ENCODE results near the gene CCDC80.

CCDC80 gene

DNA sequence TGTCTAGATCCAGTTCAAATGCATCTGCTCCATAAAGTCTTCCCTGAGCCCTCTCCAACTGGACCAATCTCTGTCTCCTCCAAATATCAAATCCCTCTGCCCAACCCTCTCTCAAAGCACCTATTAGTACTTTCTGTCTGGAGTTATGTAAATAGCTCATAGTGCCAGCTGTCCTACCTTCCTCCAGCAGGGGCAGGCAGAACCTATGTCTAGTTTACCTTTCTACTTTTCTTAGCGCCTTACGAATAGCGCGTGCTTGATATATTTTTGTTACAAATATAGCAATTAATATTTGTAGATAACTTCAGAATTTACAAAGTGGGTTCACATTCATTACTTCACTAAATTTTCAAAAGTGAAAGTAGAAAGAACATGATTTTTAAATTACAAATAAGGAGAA is 14.0 kb upstream of the CCDC80 start:
- no peak for DNase-seq

DNA sequence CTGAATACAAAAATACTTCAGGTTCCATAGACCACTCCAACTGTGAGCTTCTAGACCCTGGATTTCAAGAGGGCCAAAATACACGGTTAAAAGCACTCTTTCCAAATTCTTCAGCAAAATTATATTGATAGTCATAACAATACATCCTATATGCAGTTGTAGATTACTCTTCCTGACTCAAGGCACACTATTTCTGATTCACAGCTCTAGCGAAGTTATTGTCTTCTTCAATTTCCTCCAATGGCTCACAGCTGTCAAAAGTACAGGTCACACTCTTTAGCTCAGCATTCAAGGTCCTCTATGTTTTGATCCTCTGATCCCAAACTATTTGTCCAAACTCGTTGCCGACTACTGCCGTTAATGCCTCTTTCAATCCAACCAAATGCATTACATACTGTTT is 13.5 kb upstream of the CCDC80 start:
- DNase-seq: no peak

DNA sequence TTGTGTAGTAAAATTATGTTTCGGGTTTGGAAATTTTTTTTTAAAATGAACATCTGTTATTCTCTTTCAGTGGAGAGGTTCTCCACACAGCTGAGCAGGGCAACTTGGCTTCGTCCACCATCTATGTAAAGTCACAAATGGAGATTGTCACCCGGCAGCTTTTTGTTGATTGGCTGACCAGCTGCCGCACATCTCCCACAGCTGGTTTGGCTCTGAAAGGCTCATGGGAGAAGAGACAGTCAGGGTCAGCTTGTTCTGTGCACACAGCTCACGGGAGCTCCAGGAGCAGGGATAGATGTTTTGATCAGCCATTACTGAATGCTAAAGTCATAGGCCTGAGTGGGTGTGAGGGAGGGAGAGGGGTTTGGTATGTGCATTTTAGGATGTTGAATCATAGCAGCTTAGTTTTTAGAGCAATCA is 12.9 kb upstream of the CCDC80 start:
- no peak for DNase-seq

DNA sequence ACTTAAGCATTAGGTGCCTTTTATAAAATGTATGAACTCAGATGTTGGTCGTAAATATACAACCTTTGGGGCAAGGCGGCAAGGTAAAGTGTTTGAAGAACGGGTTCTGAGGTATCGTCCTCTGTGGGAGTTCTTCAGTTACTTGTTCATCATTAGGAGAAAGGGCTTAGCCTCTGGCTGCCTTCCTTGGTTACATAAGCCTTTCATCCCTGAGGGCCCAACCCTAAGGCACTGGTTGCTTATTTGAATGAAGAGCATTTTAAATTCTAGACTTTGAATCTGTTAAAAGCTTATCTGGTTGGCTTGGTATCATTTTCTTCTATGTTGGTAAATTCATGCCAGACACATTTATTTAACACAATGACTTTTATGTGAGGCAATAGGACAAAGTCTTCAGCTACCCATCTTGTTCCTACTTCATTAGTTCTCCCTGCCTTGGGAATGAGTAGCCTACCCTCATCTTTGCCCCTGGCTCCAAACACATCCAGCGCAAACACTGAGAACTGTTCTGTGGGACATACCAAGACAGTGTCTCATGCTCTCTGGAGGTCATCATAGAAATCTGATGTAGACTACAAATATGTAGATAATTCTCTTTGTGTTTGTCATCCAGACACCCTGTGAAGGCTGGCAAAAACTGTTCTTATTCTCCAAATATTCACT is 12.4 kb upstream of the CCDC80 start:
- no peak for DNase-seq

DNA sequence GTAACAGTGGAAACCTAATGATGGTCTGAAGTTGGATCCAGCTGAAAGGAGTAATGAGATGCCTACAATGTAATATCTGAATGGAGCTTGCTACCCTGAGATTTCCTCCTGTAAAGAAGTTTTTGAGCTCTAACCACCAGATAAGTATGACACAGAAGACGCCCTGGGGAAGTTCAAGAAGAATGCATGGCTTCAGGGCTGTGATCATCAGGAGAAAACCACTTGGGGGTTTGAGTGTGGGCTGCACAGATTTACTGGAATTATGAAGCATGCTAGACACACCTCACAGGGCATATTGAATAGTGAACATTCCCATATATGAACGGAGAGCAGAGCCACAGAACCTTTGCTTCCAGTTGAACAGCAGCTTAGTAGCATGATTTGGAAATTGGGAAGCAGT is 10.6 kb upstream of the CCDC80 start:
- no peak for DNase-seq

DNA sequence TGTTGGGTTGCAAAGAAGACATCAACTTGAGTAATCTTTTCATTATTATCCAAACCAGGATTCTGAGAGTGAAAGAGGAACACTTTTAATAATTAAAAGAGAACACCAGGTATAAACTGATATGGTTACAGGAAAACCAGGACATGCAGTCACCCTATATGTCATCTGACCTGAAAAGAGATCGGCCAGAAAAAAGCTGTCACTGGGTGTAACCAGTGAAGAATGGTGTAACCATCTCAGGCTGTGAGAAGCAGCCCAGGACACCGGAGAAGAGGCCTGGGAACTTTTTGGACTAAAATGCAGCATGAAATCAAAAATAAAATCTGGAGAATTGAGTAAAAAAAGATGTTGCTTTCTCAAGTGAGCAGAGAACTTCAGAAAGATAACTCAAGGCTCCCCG is 10.1 kb upstream of the CCDC80 start:
- no peak for DNase-seq

DNA sequence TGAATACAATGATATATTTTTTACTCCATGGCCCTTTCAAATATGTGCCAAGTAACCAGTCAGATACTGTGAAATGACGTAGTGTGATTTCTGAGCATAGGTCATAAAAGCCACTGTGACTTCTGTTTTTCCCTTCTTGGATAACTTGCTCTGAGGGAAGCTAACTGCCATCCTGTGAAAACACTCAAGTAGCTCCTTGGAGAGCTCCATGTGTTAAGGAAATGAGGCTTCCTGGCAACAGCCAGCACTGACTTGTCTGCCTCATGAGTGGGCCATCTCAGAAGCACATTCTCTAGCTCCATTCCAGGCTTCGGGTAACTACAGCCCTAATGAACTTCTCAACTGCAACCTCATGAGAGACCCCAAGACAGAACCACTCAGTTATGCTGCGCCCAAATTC is 9.5 kb upstream of the CCDC80 start:
- no peak for DNase-seq

DNA sequence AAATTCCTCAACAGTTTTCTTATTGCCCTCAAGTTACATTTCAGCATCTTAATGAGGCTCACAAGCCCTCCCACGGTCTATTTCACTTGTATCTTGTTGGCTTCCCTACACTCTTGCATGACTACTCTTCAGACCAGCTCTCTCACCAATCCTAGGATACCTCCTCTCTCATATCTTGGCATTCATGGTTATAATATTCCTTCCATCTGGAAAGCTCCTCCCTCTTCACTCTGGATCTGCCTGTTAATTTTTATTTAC is 8.5 kb upstream of the CCDC80 start:
- DNase-seq: no peak

DNA sequence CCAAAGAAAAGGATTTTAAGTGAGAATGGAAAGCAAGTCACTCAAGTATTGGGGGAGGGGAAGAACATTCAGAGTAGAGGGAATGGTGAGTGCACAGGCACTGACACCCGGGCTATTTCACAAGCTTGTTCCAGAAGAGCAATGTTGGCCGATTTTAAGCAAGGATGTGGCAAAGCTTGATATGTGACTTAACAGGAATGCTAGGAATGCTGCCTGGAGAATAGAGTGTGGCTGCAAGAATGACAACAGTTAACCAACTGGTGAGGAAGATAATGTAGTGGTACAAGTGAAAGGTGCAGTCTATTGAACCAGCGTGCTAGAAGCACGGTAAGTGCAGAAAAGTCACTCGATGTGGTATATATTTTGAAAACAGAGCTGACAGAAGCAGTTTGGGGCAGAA is 6.2 kb upstream of the CCDC80 start:
- no peak for DNase-seq

DNA sequence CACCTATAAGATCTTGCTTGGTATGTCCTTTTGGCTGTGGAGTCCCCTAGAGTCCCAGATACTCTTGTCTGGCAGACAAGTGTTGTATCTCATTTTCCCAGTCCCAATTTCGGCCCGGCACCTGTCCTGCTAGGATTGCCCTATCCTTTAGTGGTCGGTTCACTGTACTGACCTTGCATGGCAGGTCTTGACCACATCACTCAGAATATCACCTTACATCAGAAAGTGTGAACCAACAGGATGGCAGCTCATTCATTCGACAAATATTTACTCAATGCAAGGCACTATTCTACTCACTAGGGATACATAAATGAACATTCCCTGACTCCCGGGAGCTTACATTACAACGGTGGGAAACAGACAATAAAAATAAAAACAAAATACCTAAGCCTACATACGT is 5.7 kb upstream of the CCDC80 start:
- DNase-seq: no peak

DNA sequence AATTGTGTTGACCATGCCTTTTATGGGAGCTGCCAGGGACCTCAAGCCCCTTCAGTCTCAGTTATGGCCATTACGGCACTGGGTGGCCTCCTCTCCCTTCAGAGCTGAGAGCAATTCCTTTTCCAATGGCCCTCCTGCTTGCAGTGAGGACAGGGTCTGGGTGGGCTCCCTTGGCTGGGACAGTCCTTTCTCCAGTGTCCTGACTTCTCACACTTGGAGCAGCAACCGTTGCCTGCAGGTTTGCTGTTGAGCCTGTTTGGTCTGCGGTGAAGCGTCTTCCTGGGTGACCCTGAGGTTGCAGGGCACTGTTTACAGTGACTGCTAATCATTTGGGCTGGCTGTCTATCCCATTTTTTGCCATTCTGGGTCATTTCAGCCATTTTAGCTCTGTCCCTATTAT is 3.5 kb upstream of the CCDC80 start:
- no peak for DNase-seq

DNA sequence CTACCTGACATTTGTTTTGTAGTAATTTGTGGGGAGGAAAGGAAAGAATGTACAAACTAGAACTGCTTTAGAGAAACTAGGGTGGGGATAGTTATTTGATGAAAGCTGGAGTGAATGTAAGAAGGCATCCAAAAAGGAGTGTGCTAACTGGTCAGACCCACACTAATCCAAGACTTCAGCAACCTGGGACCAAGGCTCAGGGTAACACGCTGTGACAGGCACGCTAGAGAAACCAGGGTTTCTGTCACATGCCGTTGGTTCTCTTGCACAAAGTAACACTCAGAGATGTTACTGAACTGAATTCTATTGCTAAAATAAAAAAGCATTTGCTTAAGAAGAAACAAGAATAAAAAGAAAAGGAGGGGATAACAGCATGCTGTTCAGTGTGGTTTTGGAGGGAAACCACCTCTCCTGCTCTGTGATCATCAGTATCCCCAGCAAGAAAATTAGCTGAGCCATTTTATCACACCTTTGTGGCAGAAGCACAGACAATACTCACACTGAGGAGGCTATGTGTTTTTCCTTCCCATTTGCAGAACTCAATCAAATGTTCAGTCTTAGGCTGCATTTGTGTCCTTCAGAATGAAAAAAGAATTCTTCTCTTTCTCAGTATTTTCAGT is 2.8 kb upstream of the CCDC80 start:
- DNase-seq: no peak

DNA sequence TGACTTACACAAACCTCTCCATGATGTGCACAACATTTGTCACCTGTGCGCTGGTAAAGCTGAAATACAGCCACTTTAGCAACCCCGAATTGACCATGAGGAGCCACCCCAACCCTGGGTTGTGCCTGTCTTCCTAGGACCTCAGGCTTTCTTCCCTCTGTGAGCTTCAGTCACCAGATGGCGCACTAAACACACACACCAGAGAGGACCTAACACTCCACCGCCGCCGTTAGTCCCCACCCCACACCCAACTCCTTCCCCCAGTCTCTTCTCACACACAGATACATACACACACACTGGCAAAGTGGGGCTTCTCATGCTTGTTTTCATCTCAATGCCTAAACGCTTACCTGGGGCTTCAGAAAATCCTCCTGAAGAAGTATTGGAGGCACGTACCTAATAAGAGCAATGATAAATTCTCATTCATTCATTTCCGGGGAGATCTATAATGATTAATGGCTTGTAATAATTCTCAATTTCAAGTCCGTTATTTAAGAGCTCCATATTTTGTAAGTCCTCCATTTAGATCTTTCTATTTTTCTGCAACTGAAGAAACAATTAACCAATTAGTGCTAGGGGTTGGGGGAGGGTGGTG is 2.1 kb upstream of the CCDC80 start:
- DNase-seq: peak; percentile 6

DNA sequence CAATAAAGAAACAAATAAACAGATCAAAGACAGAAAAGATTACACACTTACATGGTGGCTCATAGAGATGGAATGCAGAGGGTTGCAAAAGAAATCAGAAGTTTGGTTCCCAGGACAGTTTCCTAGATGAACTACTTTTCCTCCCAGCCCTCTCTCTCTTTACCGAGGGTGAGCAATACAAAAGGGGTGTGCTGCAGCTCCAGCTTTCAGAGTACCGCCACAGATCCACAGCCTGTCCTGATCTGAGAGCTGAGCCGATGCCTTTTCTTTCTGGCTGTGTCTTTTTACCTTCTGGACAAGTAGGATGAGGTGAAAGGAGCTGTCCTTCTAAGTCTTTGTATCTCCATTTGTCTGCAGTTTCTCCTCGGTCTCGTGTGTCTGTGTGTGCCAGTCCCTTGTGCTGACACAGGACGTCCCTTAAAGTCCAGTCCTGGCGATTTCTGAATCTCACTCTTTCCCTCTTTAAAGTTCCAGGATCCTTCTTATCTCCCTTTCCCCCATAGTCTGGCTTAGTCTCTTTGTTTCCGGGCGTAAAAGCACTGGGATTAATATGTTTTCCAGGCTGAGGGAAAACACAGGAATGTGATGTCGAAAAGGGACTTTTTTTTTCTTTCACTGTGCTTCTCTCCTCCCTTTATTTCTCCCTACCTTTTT is 540 bp downstream of the CCDC80 start:
- no peak for DNase-seq

DNA sequence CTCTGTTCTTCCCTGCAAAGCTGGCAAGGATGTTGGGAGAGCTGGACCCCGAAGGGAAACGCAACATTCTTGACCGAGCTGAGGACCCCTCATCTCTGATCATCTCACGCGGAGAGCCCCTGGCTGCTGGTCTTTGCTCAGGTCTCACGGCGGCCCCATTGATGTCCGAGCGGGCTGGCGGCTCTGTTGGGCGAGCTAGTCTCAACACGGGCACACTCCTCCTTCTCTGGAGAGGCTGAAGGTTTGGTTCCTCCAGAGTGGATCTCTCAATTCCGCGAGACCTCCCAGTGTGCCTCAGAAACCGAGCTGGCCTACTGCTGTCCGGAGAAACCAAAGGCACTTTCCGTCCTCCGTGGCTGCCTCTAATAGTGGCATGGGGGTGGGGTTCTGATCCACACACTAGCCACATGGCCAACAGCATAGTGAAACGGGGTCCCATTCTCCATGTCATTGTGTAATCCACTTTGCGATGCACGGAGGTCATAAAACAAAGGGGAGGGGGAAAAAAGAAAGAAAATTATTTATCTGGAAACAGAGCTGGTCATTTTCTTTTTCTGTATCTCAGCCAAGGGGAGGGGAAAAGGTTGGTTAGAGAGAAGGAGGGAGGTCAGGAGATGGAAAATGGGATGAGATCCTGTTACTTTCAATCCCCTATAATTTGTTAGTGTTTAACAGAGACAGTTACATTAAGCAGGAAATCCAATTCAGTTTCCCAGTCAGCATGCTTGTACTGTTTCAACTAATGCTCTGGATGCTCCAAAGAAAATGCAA is 1.3 kb downstream of the CCDC80 start:
- DNase-seq: no peak

DNA sequence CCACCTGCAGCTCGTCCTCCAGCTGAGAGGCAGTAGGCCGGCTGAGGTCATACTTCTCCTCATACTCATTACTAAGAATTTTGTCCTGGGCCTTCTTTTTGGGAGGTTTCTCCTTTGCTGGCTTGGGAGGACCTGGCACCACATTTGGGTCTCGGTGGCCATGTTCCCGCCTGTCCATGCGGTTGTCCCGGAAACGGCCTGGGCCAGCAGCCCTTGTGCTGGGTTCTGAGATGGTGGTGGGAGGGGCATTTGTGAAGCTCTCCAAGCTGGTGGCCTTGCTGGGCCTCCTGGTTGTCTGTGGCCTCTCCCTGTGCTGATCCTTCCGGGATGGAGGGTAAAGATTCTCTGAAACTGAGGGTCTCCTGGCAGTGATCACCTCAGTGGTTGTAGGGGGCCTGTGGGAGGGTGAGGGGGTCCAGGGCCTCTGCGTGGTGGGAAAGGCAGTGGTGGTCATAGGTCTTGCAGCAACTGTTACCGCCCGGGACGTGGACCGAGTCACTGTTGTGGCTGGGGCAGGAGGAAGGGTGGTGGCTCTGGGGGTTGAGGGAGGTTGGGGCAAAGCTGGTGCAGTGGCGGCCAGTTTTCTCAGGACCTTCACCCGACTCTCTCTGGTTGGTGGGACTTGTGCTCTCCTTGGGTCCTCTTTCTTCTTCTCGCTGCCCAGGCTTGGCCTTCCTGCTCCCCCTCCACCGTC is 2.5 kb downstream of the CCDC80 start:
- DNase-seq: no peak

DNA sequence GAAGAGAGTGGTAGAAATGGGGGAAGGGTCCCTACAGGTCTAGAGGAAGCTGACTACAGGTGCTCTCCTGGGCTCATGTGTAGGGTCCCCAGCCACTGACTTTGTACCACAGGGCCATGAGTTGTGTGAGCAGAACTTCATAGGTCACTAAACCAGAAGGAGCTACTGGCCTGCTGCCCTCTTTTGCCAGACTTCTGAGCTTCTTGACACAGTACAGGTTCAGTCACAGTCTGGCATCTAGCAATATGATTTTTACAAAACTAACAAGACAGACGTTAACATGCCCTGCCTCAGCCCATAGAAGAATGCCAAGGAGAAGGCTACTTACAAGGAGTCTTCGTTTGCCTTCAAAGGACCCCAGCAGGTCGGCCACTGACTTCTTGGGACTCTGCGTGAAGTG is 3.2 kb downstream of the CCDC80 start:
- DNase-seq: no peak

DNA sequence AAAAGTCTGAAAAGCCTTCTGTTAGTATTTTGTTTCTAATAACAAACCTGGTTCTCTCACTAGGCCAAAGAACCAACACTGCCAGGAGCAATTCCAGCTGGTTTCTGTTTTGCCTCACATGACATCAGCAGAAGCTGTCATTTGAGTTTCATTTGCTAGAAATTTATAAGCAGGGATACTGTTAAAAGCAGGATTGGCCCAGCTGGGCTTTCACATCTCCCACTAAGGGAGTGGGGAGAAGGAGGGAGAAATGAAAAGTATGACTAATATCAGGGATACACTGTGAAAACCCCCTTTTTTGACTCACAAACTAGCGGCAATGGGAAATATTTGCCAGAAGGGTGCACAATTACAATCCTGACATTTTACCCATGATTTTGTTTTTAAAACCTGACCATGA is 5.3 kb downstream of the CCDC80 start:
- DNase-seq: no peak

DNA sequence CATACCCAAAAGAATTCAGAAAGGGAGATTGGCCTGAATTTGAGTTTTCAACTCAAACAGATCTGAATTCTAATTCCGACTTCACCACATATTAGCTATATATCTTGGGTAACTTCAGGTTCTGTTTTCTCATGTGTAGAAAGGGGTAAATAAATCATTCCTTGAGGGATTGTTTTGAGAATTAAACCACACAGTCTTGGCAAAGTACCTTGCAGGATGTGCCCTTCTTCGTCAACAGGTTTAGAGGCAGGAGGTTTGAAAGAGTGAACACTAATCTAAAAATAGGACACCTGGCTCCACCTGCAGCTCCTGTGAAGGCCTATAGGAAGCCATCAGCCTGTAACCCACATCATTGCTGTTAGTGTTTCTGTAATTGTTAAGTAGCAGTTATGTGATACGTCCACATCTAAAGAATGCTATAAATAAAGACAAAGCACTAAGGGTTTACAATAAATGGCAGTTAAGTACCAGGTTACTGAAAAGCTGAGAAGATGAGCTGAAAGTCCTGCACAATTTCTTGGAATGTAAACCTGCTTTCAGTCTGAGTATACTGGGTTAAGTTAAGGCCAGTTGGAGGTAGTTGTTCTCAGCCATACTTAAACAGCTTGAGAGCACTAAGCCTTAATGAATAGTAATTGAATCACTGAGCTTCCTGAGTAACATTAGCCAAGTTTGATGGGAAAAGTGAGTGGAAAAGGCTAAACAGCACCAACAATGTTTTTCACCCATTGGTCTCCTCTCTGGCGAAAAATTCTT is 6.0 kb downstream of the CCDC80 start:
- DNase-seq: no peak

DNA sequence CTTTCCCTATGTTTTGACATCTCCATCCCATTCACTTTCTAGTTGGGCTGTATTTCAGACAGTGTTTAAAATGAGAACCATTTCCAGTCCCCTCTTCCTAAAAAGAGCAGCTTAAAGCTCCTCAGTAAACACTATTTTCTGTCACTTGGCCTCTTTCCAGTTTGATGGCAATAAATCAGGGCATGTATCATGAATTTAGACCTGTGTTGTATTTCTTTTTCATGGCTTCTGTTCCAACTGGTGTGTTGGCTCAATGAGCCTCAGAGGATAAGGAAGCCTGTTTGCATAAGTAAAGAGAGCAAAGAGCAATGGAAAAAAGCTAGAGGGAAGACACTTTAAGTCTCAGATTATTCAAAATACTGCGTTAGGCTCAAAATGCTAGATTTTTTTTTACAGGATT is 7.2 kb downstream of the CCDC80 start:
- DNase-seq: no peak

DNA sequence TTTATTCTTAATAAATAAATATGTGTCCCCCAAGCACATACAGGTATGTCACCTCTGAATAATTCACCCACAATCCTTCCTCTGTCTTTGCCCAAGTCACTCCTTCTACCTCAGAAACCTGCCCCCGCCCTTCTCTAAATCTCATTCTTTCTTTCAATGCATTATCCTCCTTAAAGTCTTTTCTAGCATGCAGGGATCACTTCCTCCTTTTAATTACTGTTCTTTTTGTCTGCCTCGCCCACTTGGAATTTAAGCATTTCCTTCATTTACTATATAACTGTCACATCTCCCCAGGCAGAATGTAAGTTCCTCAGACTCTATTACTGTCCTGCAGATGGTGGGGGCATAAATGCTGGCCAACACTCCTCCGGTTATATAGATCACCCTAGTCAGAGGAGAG is 7.8 kb downstream of the CCDC80 start:
- no peak for DNase-seq

DNA sequence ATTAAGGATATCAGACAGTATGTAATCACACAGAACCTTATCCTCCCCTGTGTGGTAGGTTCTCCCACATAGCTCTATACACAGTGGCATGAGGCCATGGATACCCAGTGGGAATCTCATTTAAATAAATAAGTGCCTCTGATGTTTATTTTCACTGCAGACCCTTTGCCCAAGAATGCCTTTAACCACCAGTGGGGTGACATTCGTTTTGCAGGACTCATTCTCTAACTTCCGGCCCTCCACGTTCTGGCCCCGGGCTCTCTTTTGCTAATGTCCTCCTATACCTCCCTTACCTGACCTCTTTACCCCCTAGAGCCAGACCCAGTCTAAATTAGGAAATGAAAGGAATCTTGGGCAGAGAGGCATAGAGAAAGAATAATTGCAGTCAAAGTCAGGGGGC is 8.3 kb downstream of the CCDC80 start:
- DNase-seq: no peak

Measured in GF-D8 (cell line).